ENCODE results near the gene ANAPC1.
"Not testable (repeated sequence)": the region's sequence is repeated elsewhere in the genome, so short reads cannot be mapped to it uniquely, and the experiment has no call there.

The ANAPC1 gene, protein sequence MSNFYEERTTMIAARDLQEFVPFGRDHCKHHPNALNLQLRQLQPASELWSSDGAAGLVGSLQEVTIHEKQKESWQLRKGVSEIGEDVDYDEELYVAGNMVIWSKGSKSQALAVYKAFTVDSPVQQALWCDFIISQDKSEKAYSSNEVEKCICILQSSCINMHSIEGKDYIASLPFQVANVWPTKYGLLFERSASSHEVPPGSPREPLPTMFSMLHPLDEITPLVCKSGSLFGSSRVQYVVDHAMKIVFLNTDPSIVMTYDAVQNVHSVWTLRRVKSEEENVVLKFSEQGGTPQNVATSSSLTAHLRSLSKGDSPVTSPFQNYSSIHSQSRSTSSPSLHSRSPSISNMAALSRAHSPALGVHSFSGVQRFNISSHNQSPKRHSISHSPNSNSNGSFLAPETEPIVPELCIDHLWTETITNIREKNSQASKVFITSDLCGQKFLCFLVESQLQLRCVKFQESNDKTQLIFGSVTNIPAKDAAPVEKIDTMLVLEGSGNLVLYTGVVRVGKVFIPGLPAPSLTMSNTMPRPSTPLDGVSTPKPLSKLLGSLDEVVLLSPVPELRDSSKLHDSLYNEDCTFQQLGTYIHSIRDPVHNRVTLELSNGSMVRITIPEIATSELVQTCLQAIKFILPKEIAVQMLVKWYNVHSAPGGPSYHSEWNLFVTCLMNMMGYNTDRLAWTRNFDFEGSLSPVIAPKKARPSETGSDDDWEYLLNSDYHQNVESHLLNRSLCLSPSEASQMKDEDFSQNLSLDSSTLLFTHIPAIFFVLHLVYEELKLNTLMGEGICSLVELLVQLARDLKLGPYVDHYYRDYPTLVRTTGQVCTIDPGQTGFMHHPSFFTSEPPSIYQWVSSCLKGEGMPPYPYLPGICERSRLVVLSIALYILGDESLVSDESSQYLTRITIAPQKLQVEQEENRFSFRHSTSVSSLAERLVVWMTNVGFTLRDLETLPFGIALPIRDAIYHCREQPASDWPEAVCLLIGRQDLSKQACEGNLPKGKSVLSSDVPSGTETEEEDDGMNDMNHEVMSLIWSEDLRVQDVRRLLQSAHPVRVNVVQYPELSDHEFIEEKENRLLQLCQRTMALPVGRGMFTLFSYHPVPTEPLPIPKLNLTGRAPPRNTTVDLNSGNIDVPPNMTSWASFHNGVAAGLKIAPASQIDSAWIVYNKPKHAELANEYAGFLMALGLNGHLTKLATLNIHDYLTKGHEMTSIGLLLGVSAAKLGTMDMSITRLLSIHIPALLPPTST (N-terminal part only)
- total RNA-seq, result 13.7 to 59.0 (median 40.8) reads per million in 17 experiments

DNA sequence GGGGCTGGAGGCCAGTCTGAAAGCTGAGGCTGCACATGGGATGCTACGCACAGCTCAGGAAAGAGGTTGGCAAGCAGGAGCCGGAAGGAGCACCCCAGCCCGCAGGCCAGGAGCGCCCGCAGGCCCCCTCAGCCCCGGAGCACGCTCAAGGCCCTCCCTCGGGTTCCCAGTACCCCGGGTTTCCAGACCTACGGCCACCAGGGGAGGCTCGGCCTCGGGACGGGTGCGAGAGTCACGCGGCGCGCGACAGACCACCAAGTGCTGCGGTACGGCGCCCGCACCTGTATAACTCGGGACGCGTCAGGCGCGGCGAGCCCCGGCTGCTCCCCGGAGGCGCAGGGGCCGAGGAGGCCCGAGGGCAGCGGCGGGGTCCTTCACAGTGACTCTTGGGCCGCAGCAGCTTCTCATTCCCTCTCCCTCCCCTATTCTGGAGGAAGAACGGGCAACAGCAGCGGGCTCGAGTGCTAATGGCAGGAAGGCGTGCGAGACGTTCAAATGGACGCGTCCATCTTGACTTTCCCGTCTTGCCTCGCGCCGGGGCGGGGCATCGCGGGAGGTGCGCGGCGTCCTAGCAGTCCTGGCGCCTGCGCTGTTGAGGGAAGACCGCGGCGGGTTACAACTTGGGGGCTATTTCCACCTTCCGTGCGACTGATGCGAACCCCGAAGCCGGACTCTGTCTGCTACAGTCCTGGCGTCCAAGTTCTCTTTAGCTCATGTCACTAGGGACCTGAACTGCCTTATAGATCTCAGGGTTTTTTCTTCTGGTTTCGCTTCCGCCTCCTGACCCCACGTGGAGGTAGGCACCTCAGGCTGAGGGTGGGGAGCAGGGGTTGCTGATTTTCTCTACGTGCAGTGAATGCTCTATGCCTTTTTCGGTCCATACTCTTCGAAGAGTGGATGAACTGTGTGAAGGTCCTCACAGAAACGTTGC, at the start of gene ANAPC1:
Gene ANAPC1, minus strand, starts transcription at position 533 of the 931 bp plus-strand sequence. CDS start 3,368 bp downstream, outside the sequence.
- DNase-seq, result peak; percentile 82 to 93 (median 88)

DNA sequence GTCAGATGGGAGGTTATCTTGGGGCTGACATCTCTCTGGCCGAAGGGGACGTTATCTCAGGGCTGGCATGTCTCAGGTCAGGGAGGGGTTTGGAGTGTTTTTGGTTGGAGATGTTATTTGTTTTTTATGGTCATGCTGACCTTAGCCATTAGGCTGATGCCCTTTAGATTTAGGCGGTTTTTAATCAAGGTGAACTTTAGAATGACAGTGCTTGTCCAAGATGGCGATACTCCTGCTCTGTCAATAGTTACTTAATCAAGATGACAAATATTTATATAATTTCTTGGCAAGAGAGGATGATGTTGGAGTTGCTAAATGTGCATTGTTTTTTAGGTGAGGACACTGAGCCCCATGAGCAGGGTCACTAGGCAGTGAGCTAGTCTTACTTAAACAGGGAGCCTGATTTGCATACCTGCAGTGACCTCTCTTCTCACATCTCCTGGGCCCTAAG, 48.9 kb upstream of the ANAPC1 start:
- no peak for DNase-seq

DNA sequence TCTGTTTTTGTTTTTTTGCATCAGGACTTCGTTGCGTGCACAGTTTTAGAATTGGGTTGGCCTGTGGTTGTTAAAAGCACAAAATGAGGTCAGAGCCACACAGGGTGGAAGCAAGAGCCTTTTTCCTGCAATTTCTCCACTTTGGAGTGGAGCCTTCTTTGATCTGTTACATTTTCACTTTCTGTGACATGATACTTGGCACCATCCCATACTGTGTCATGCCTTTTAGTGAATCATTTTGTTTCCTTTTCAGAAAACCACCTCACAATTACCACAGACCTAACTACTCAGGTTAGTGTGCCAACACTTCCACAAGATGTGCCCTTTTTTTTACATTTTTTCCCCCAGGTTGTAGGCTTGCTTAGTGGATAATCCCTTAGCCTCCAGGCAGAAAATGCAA, 46.9 kb upstream of the ANAPC1 start:
- peak in 1 of 4 experiments; percentile 19 for DNase-seq

DNA sequence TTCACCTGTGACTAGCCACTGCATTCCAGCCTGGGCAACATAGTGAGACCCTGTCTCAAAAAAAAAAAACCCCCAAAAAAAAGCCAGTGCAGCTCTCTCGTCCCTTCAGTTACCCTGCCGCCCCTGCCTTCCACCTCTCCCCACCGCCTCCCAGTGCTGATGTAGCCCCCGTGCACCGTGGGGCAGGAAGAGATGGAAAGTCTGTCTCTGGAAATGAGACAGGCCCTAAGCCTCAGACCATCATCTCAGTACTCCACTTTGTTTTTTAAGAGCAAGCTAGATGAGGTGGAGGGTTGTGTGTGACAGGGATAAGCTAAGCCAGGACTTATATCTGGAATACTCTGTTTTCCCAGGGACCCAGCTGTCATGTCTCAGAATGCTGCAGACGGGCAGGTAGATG, 46.4 kb upstream of the ANAPC1 start:
- no peak for DNase-seq

DNA sequence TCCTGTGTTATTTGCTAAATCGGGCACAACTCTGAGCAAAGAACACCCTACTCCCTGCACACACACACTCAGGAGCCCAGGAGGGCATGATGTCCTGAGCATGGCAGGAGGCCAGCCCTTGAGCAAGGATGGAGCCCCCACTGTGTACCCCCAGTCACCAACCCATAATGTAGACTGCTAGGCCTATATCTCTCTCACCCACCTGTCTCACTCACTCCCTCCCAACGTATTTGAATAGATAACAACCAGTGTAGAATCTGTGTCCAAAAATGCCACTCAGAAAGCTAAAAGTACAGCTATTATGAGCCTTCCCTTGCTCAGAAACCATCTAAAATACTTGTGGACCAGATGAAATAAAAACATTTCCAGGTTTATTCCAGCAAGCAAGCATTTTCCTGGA, 43.7 kb upstream of the ANAPC1 start:
- DNase-seq, result no peak

DNA sequence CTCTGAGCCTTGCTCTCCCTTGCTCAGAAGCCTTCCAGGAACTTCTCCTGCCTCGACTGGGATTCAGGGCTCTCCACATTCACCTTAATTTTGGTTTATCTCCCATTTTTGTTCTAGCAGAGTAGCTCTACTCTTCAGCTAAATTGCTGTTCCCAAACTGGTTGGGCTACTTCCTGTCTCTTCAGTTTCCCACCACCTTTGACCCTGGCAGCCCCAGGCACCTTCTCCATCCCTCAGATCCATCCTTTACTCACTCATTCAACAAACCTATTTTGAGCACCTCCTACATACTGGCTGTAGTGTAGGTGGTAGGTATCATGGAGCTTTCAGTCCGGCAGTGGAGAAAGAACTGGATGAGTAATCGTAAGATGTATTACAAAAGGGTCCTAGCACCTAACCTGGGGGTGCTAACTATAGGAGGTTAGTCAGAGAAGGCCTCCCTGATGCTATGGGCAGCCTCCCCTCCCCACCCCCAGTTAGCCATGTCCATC, 40.7 kb upstream of the ANAPC1 start:
- DNase-seq, result peak in 2 of 4 experiments; percentile 31 to 41

DNA sequence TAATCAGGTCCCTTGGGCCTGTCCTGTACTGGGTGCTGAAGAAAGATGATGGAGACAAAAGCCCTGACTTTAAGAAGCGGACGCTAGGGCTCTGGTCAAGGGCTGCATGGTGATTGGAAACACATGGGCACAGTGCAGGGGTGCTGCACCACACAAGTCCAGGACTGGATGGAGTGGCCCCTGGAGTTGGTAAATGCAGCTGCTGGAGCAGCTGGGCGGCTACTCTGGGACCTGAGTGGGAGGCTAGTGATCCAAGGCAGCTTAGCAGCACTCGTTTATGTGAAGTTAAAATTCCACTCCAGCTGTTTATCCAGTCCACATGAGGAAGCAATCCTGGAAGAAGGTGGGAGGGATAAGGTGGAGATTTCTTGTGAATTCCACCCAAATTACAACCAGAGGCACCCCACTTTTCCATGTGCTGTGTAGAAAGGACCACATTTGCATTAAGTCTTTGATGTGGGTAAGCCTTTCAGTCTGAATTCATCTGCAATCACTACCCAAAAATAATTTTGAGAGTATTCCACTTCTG, 39.3 kb upstream of the ANAPC1 start:
- no peak for DNase-seq

DNA sequence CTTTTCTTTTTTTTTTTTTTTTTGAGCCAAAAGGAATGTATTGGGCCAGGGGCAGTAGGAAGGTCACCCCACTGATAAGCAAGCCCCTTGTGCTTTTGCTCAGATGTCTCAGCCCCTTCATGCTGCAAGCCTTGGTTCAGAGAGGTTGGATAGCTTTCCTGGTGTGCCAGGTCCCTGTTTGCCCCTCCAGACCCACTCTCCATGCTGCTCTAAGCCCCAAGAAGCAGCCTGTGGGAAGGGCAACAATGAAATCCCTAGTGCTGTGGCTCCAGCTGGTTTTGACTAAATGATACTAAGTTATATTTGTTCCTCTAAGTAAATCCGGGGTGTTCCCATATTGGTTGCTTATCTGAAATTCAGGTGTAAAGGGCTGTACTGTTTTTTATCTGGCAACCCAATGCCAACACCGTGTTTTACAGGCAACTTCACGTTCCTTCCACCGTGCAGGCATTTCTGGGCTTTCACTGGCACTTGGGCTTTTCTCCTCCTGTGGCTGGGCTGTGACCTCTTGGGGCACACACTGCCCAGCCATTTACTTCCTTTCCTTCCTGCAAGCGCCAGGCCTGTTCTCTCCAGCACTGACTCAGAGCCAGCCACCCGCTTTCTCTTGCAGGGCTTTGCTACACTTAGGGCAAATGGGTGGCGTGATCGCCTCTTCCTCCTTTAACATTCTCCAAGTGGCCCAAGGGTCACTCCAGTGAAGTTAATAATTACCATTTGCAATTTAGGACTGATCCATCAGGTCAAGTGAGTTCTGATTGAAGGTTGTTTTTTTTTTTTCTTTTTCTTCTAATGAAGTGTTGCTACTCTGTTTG, 36.0 kb upstream of the ANAPC1 start:
- DNase-seq, result peak; percentile 90 to 94 (median 93)

DNA sequence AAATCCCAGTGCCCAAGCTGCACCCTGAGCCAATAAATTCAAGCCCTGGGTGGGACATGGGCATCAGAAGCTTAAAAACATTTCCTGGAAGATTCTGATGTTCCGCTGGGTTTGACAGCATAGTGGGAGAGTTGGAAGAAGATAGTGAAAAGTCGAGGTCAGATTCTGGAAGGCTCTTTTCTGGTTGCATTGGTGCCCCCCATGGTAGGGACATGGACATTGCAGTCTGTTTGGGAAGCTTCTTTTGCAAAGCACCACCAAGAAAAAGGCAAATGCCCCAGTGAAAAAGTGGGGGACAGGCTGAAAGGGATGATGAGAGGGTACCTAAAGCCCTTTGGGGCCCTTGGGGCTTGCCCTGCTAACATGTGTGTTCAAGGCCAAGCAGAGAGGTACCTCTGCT, 35.4 kb upstream of the ANAPC1 start:
- peak in 3 of 4 experiments; percentile 28 to 40 (median 29) for DNase-seq

DNA sequence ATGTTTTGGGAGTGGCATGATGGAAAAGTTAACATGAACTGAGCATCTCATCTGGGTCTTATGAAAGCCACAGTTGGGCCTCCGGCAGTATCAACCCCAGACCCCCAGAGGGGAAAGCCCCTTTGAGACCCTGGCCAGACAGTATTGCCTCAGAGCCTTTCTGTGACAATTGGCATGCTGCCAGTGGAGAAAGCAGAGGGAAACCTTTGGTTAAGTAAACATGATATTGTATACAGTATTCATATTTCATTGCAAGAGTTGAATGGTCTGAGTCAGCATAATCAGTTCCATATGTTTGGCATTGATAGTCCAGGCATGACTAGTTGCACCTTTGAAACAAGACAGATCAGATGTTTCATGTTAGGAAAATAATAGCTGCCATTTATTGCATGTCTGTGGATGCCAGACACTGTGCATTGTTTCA, 34.4 kb upstream of the ANAPC1 start:
- DNase-seq, result no peak

DNA sequence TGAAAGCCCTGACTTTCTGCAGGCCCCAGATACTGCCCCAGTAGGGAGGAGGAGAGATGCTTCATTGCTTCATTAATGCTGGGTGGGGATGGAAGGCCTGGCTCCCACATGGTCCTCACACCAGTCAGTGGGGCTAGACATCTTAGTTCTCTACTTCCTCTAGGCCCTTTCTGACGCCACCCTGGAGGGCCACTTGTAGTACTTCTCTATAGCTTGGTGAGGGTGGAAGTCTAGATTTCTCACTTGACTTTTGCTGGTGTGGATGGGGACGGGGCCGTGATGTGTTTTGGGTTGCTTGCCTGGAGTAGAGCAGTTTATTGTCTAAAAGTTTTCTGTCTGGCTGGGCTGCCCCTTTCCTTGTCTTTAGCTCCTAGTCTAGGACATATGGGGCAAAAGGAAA, 33.1 kb upstream of the ANAPC1 start:
- DNase-seq, result peak in 3 of 4 experiments; percentile 46 to 52 (median 52)

DNA sequence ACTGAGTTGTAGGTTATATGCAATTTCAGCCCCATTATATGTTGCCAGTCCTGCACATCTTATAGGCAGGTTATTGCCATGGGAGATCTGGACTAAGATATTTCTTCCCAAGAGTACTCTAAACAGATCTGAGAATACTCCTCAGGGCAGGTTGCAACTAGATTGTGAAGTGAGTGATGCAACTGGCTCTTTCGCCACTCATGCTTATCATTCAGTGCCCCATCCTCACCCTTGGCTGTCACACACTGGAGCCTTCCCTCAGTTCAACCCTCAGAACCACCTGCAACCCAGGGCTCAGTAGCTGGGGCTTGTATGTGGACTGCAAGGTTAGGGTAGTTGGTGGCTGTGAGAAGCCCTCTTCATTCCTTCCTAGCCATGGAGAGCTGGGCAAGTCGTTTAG, 28.6 kb upstream of the ANAPC1 start:
- DNase-seq, result no peak

DNA sequence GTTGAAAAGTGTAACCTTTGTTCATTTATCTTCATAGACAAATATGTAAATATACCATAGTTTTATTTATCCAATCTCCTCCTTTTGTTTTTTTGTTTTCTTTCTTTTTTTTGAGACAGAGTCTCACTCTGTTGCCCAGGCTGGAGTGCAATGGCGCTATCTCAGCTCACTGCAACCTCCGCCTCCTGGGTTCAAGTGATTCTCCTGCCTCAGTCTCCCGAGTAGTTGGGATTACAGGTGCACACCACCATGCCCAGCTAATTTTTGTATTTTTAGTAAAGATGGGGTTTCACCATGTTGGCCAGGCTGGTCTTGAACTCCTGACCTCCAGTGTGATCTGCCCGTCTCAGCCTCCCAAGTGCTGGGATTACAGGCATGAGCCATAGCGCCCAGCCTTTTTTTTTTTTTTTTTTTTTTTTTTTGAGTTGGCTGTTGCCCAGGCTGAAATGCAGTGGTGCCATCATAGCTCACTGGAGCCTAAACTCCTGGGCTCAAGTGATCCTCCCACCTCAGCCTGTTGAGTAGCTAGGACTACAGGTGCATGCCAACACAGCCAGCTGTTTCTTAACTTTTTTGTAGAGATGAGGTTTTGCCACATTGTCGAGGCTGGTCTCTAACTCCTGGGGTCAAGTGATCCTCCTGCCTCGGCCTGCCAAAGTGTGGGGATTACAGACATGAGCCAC, 27.4 kb upstream of the ANAPC1 start:
- not testable (repeated sequence) for DNase-seq

DNA sequence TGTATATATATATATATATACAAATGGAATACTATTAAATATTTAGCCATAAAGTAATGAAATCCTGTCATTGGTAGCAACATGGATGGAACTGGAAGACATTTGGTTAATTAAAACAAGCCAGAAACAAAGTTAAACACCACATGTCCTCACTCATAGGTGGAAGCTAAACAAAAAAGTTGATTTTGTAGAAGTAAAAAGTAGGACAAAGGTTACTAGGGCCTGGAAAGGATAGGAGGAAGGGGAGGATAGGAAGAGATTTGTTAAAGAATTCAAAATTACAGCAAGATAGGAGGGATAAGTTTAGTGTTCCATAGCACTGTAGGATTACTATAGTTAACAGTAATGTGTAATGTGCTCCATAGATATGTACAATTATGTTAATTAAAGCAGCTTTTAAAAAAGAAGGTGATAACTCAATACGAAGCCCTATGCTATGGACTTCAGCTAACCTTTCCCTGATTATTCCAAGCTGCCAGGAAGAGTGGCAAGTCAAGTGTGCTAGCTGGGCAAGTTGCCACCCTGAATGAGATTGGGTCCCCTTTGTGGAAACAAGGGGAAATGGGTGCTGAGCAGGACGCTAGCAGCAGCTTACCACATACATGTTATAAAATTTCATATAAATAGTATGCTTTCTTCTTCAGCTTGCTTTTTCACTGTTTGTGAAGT, 26.8 kb upstream of the ANAPC1 start:
- DNase-seq, result no peak

DNA sequence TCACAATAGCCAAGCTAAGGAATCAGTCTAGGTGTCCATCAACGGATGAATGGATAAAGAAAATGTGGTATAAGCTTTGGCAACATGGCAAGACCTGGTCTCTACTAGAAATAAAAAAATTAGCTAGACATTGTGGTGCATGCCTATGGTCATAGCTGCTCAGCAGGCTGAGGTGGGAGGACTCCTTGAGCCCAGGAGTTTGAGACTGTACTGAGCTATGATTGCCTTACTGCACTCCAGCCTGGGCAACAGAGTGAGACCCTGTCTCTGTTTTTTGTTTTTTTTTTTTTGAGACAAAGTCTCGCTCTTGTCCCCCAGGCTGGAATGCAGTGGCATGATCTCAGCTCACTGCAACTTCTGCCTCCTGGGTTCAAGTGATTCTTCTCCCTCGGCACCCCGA, 26.0 kb upstream of the ANAPC1 start:
- DNase-seq, result not testable (repeated sequence)

DNA sequence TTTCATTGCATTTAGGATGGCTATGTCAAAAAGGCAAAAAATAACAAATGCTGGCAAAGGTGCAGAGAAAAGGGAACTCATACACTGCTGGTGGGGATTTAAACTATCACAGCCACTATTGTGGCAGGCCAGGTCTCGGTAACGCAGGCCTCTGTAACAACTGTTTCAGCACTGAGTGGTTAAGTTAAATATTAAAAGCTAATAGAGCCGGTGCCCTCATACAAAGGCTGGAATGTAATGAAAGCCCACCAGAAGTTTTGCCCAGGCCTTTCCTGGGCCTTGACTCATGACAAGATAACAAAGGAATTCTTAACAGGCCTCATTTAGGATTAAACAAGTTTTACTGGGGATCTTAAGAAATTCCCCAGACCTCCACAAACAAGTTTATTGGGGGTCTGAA, 25.1 kb upstream of the ANAPC1 start:
- no peak for DNase-seq

DNA sequence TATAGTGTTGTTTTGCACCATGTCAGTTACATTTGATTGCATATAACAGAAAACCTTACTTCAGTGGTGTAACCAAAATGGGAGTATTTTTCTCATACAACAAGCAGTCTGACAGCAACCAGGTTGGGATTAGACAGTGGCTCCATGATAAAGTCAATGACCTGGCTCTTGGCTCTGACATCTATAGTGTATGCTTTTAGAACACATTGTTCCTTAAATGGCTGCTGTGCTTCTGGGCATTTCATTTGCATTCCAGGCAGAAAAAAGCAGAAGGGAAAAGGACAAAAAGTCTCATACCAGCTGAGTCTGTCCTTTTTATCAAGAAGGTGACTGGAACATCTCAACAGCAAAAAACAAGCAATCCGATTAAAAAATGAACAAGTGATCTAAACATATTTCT, 24.6 kb upstream of the ANAPC1 start:
- DNase-seq, result peak in 2 of 4 experiments; percentile 34 to 51

DNA sequence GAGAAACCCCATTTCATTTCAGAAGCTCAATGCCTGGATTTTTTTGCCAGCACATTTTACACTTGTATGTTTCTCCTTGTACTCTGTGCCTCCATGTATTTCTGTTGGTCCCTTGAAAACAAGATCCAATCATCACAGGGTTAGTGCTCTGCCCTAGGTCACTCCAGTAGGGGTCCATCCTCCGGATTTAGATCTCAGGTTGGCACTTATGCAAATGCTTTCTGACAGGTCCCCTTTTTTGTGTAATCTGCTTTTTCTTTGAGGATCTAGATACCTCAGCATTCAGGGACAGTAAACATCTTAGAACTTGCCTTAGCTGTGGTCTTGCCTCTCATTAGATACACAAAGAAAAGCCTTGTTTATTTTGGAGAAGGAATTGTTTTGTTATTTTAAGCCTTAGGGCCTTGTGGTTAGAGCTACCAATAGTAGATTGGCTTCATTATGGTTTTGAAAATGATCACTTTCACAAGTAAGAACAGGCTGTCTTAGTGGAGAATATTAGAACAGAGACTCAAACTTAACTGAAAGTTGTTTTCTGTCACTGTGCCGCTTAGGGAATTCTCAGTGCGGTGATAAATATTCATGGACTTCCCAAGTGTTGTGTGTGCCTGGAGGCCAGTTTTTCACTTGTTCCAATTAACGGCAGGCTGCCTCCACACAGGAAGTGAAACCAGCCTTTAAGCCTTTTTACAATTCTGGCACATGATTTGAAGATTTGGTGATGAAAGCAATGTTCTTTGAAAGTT, 22.2 kb upstream of the ANAPC1 start:
- DNase-seq, result peak; percentile 59 to 89 (median 78)
